GM21576 (cell line): ENCODE measurements around the gene PLCXD1.
"Not testable (repeated sequence)": the region's sequence is repeated elsewhere in the genome, so short reads cannot be mapped to it uniquely, and the experiment has no call there.

ENCODE experiments used
- ATAC-seq: cut with Tn5 transposase; IDR thresholded peaks from one replicate; pipeline ENCODE4 v1.9.1; 2021; ENCODE audit warnings: mild to moderate bottlenecking, moderate library complexity; ENCODE audit not compliant: unreplicated experiment

The PLCXD1 gene

DNA sequence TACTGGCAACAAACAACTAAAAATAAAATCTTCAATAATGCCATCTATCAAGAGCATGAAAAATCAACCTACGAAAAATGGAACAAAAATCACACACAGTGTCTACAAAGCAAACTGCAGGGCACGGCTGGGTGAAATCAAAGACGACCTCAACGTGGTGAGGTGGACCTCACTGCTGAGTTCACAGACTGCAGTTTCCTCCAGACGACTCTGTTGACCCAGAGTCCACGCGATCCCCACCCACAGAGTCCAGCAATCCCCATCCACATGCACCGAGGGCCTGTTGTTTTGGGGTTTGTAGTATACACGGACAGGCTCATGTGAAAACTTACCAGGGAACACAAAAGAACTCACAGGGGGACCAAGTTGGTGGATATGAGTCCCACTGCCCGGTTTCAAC is 68.5 kb downstream of the PLCXD1 start:
- ATAC-seq, result no peak

DNA sequence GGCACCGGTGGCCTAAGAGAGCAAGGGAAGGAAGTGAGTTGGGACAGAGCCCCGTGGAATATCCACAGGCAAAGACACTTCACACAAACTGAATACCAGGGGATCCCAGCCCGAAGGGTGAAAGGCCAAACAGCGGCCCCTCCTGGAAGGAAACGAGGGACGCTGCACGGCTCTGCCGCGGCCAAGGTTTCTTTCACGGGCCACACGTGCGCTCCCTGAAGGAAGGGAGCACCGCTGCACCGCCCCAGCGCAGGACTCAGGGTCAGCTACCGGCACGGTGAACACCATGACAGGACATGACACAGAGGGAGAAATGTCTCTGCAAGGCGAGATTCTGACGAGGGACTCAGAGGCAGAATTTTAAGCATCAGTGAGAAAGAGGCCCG is 69.0 kb downstream of the PLCXD1 start:
- ATAC-seq, result no peak

DNA sequence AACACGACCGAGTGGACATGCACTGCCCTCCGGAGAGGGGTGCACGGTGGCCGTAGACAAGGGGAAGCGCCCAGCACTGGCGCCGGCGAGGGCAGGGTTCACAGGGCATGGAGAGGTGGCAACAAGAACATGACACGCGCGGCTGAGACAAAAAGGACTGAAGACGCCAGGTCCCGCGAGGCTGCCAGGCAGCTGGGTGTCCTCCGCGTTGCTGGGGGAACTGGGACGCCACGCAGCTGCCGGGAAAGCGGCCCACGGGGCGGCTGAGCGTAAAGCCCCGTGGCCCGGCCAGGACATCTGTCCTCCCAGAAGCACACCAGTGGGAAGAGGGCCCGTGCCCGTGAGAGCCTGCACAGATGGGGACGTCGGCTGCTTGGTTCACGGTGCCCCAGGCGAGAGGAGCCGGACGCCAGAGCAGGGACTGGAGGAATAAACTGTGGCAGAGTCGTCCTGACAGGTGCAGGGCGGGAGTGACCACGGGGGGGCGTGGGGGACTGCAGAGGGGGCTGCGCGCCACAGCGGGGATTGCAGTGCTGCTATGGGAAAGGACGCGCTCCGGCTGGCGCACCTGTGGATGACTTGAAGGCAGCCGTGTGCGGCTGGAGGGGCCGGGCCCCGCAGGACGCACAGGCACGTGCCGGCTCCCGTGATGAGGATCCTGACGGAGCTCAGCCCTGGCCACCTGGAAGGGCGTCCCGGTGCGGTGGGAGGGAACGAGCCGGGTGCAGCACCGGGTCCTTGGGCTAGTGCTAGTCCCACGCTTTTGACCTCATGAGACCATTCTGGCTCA is 69.5 kb downstream of the PLCXD1 start:
- no peak for ATAC-seq

DNA sequence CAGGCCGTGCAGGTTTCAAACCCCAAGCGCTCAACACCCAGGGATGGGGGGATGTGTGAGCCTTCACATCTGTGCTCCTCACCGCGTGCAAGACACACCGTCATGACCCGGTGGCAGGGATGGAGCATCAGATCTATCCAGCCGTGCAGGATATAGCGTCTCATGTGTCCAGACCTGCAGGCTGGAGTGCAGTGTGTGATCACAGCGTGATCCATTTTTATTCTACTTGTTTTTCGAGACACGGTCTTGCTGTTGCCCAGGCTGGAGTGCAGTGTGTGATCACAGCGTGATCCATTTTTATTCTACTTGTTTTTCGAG is 70.1 kb downstream of the PLCXD1 start:
- ATAC-seq, result not testable (repeated sequence)

DNA sequence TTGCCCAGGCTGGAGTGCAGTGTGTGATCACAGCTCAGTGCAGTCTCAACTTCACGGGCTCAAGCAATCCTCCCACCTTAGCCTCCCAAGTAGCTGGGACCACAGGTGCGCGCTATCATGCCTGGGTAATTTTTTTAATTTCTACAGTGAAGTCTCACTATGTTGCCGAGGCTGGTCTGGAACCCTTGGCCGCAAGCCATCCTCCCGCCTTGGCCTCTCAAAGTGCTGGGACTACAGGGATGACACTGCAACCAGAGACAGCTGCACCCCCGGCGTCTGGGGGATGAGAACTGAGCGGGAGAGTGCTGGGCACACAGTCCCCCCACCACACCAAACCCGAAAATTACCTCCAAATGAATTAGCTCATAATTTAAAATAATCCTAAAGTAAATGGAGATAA is 70.6 kb downstream of the PLCXD1 start:
- ATAC-seq, result no peak

DNA sequence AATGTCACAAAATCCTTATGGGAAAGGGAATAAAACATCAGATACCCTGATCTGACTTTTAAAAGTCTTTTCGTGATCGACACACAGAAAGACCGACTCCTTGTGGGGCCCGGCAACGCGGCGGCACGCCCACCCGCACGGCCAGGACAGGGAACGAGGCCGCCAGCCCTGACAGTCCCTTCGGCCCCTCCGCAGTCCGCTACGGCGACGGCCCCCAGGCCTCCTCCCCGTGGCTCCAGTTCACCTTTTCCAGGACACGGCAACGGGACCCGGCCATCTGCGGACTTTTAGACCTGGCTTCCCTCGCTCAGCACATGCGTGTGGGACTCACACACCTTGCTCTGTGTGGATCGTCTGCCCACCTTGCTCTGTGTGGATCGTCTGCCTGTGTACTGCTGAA is 71.0 kb downstream of the PLCXD1 start:
- no peak for ATAC-seq

DNA sequence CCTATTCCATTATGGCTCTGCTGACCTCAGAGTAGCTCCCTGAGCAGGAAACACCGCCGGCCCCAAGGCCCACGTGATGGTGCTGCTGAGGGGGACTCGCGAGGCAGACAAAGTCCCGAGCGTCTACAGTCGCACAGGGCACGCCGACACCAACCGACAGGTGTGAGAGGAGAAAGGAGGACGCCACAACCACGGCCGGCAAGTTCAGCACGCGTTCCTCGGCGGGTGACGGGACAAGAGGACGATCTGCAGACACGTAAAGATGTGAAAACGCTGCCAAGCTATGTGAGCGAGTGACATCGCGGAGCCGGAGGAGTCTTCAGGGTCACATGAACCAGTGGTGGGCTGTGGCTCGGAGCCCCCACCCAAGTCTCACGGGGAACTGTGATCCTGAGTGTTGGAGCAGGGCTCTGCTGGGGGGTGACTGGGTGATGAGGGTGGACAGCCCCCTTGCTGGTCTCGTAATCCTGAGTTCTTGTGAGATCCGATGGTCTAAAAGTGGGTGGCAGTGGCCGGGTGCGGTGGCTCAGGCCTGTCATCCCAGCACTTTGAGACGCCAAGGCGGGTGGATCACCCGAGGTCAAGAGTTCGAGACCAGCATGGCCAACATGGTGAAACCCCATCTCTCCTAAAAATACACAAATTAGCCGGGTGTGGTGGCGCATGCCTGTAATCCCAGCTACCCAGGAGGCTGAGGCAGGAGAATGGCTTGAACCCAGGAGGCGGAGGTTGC is 71.6 kb downstream of the PLCXD1 start:
- no peak for ATAC-seq
